ENCODE data around the gene PNMA8A.
"Not testable (repeated sequence)": the region's sequence is repeated elsewhere in the genome, so short reads cannot be mapped to it uniquely, and the experiment has no call there.

DNA sequence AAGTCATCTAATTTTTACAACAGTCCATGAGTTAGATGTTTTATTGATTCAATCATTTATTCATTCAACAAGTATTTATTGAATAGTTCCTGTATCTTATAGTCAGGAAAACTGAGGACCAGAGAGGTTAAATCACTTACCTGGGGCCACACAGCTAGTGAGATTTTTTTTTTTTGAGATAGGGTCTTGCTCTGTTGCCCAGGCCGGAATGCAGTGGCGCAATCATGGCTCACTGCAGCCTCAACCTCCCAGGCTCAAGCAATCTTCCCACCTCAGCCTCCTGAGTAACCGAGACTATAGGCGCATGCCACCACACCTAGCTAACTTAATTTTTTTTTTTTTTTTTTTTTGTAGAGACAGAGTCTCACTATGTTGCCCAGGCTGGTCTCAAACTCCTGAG, 35.7 kb downstream of the PNMA8A start:
- TF ChIP-seq POLR2AphosphoS5, CTCF (IDR thresholded peaks at IDR 0.05): not testable (repeated sequence)

Data from esophagus muscularis mucosa (tissue), 3 donors.